ENCODE measurements around the gene ITGB6. TPM values are rescaled to one million over a fixed set of nuclear protein-coding genes. Genes with fewer than 3 reads are reported as not detected.

ITGB6 gene
- total RNA-seq, 1 experiment from 2014 or later = not detected

DNA sequence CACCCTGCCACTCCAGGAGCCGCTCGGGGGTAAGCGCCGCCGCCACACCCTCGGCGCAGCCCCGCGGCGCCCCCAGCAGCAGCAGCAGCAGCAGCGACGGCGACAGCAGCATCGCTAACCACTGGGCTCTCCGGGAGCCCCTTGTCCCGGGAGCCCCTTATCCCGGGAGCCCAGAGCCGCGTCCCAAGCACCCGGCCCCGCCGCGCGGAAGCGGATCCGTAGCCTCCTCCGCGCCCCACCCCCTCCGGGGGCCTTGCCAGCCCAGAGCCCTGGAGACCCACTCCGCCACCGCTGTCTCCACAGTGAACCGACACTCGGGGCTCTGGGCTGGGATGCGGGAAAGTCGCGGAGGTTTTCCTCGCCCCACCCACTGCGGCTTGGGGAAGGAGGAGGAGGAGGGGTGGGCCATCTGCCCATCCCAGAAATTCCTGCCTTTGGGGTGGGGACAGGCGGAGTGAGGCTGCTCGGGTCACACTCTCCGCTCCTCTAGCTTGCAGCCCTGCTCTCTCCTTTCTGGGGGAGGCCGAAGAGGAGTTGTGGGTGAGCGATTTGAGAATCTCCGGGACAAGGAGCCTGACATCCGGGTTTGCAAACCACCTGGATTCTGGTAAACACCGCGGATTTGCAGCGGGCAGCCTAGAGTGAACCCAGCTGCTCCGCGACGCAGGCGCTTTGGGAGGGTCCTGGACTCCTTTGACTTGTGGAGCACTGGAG, 137.6 kb downstream of the ITGB6 start, which contains the start of gene PLA2R1:
Gene PLA2R1 (minus strand): TSS at position 324 of the 714 bp plus-strand sequence. CDS start 212 bp downstream, at position 112.
- ChIA-PET CTCF (no interaction called here), POLR2A (no interaction called here)

DNA sequence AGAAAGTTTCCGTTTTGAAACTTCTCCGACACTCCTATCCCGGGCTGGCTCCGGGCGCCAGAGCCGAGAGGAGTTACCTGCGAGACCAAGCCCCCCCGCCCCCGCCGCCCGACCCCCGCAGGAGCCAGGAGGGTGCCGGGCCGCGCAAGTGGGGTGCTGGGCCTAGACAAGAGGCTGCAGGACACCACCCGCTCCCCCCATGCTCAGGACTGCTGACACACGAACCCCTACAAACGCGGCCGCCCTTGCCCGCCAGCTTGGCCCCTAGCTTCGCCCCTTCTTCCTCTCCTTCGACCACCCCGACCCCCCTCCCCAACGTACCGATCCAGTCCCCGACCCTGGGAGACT, 138.2 kb downstream of the ITGB6 start:
- ATAC-seq = no peak
- POLR2A ChIA-PET = no interaction called here
- DNase-seq (ENCODE audit: low spot score) = peak; percentile 19
- H3K27me3 Mint-ChIP-seq (ENCODE audit: low read depth) = peaks cover 42% of the 10 kb centered on the region
- CTCF ChIA-PET = no interaction called here
- peak overlapping the region; percentile 83 for H3K4me3 Mint-ChIP-seq
- H3K27ac Mint-ChIP-seq = no peak overlapping the region
- peaks cover 30% of the 10 kb centered on the region for H3K9me3 Mint-ChIP-seq
- peaks cover 12% of the 10 kb centered on the region for H3K36me3 Mint-ChIP-seq
- TF ChIP-seq ZNF138 (CRISPR knock-in tag; conservative IDR thresholded peaks at IDR 0.05) (no peak), FOXJ3 (CRISPR knock-in tag; IDR thresholded peaks at IDR 0.05; ENCODE audit: borderline replicate concordance) (no peak), TEAD4 (CRISPR knock-in tag; IDR thresholded peaks at IDR 0.05) (no peak), ZNF512 (CRISPR knock-in tag; IDR thresholded peaks at IDR 0.05; ENCODE audit: borderline replicate concordance) (no peak), KAT7 (CRISPR knock-in tag; IDR thresholded peaks at IDR 0.05; ENCODE audit: borderline replicate concordance) (no peak), ZNF317 (CRISPR knock-in tag; IDR thresholded peaks at IDR 0.05; ENCODE audit: borderline replicate concordance, low read depth) (no peak)
- TF ChIP-seq, protein P1, sequence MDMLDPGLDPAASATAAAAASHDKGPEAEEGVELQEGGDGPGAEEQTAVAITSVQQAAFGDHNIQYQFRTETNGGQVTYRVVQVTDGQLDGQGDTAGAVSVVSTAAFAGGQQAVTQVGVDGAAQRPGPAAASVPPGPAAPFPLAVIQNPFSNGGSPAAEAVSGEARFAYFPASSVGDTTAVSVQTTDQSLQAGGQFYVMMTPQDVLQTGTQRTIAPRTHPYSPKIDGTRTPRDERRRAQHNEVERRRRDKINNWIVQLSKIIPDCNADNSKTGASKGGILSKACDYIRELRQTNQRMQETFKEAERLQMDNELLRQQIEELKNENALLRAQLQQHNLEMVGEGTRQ (CRISPR knock-in tag; IDR thresholded peaks at IDR 0.05) = no peak
- TF ChIP-seq, protein P2, sequence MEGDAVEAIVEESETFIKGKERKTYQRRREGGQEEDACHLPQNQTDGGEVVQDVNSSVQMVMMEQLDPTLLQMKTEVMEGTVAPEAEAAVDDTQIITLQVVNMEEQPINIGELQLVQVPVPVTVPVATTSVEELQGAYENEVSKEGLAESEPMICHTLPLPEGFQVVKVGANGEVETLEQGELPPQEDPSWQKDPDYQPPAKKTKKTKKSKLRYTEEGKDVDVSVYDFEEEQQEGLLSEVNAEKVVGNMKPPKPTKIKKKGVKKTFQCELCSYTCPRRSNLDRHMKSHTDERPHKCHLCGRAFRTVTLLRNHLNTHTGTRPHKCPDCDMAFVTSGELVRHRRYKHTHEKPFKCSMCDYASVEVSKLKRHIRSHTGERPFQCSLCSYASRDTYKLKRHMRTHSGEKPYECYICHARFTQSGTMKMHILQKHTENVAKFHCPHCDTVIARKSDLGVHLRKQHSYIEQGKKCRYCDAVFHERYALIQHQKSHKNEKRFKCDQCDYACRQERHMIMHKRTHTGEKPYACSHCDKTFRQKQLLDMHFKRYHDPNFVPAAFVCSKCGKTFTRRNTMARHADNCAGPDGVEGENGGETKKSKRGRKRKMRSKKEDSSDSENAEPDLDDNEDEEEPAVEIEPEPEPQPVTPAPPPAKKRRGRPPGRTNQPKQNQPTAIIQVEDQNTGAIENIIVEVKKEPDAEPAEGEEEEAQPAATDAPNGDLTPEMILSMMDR (IDR thresholded peaks at IDR 0.05) = no peak
- TF ChIP-seq, protein P3, sequence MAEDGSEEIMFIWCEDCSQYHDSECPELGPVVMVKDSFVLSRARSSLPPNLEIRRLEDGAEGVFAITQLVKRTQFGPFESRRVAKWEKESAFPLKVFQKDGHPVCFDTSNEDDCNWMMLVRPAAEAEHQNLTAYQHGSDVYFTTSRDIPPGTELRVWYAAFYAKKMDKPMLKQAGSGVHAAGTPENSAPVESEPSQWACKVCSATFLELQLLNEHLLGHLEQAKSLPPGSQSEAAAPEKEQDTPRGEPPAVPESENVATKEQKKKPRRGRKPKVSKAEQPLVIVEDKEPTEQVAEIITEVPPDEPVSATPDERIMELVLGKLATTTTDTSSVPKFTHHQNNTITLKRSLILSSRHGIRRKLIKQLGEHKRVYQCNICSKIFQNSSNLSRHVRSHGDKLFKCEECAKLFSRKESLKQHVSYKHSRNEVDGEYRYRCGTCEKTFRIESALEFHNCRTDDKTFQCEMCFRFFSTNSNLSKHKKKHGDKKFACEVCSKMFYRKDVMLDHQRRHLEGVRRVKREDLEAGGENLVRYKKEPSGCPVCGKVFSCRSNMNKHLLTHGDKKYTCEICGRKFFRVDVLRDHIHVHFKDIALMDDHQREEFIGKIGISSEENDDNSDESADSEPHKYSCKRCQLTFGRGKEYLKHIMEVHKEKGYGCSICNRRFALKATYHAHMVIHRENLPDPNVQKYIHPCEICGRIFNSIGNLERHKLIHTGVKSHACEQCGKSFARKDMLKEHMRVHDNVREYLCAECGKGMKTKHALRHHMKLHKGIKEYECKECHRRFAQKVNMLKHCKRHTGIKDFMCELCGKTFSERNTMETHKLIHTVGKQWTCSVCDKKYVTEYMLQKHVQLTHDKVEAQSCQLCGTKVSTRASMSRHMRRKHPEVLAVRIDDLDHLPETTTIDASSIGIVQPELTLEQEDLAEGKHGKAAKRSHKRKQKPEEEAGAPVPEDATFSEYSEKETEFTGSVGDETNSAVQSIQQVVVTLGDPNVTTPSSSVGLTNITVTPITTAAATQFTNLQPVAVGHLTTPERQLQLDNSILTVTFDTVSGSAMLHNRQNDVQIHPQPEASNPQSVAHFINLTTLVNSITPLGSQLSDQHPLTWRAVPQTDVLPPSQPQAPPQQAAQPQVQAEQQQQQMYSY (CRISPR knock-in tag; IDR thresholded peaks at IDR 0.05) = no peak
- peaks cover 14% of the 10 kb centered on the region for H3K4me1 Mint-ChIP-seq

More for the DNA sequence above, 137.6 kb downstream of the ITGB6 start, which contains the start of gene PLA2R1:
- Mint-ChIP-seq H3K4me3 (peak within 1 kb of the TSS; percentile 83), H3K9me3 (peaks cover 34% of the 10 kb centered on the region), H3K36me3 (peaks cover 17% of the 10 kb centered on the region), H3K27ac (no peak within 1 kb of the TSS), H3K27me3 (ENCODE audit: low read depth) (peaks cover 41% of the 10 kb centered on the region), H3K4me1 (peaks cover 12% of the 10 kb centered on the region)
- TF ChIP-seq, protein P4, sequence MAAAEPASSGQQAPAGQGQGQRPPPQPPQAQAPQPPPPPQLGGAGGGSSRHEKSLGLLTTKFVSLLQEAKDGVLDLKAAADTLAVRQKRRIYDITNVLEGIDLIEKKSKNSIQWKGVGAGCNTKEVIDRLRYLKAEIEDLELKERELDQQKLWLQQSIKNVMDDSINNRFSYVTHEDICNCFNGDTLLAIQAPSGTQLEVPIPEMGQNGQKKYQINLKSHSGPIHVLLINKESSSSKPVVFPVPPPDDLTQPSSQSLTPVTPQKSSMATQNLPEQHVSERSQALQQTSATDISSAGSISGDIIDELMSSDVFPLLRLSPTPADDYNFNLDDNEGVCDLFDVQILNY (CRISPR knock-in tag; IDR thresholded peaks at IDR 0.05) = 0 out of 2 replicates have a peak, but pooled peaks have one; percentile 25
- TF ChIP-seq, protein P5, sequence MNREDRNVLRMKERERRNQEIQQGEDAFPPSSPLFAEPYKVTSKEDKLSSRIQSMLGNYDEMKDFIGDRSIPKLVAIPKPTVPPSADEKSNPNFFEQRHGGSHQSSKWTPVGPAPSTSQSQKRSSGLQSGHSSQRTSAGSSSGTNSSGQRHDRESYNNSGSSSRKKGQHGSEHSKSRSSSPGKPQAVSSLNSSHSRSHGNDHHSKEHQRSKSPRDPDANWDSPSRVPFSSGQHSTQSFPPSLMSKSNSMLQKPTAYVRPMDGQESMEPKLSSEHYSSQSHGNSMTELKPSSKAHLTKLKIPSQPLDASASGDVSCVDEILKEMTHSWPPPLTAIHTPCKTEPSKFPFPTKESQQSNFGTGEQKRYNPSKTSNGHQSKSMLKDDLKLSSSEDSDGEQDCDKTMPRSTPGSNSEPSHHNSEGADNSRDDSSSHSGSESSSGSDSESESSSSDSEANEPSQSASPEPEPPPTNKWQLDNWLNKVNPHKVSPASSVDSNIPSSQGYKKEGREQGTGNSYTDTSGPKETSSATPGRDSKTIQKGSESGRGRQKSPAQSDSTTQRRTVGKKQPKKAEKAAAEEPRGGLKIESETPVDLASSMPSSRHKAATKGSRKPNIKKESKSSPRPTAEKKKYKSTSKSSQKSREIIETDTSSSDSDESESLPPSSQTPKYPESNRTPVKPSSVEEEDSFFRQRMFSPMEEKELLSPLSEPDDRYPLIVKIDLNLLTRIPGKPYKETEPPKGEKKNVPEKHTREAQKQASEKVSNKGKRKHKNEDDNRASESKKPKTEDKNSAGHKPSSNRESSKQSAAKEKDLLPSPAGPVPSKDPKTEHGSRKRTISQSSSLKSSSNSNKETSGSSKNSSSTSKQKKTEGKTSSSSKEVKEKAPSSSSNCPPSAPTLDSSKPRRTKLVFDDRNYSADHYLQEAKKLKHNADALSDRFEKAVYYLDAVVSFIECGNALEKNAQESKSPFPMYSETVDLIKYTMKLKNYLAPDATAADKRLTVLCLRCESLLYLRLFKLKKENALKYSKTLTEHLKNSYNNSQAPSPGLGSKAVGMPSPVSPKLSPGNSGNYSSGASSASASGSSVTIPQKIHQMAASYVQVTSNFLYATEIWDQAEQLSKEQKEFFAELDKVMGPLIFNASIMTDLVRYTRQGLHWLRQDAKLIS (CRISPR knock-in tag; IDR thresholded peaks at IDR 0.05; ENCODE audit: borderline replicate concordance) = no peak
- TF ChIP-seq SMAD4 (CRISPR knock-in tag; IDR thresholded peaks at IDR 0.05) (no peak), RELA (CRISPR knock-in tag; IDR thresholded peaks at IDR 0.05; ENCODE audit: borderline replicate concordance) (no peak)
- peak; percentile 87 for ATAC-seq
- DNase-seq (ENCODE audit: low spot score) = peak; percentile 73

Measured in WTC11 (cell line).